WTC11 (cell line): ENCODE results near the gene SH3PXD2A.

Experiments
- ETV6 ChIP-seq: sonication (generic); formaldehyde crosslinking; IDR thresholded peaks from 2 replicates; pipeline ENCODE4 v1.8.1; 2022; ENCODE audit warnings: mild to moderate bottlenecking, missing genetic modification reagents
- TCF7 ChIP-seq: sonication (generic); formaldehyde crosslinking; IDR thresholded peaks from 2 replicates; pipeline ENCODE4 v1.8.0; 2022; ENCODE audit warnings: mild to moderate bottlenecking, low read depth, missing genetic modification reagents, moderate library complexity
- TF ChIP-seq, protein P1 (sequence below): fragments of 200-600 bp; IDR thresholded peaks from 2 replicates; pipeline ENCODE4 v1.8.0; 2022; ENCODE audit warnings: antibody characterized with exemption
- TF ChIP-seq, protein P2 (sequence below): sonication (generic); formaldehyde crosslinking; IDR thresholded peaks from 2 replicates; pipeline ENCODE4 v1.8.0; 2022; ENCODE audit warnings: mild to moderate bottlenecking, missing genetic modification reagents
- TF ChIP-seq, protein P3 (sequence below): sonication (generic); formaldehyde crosslinking; IDR thresholded peaks from 2 replicates; pipeline ENCODE4 v1.8.1; 2023; ENCODE audit warnings: mild to moderate bottlenecking, missing genetic modification reagents, moderate library complexity

DNA sequence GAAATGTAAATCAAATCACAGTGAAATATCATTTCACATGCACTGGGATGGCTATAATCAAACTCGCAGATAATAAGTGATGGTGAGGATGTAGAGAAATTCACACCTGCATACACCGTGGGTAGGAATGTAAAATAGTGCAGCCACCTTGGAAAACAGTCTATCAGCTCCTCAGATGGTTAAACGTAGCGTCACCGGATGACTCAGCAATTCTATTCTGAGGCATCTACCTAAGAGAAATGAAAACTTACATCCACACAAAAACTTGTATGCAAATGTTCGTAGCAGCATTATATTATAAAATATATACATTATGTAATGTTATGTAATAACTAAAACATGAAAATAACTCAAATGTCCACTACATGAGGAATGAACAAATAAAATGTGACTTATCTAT, 38.9 kb downstream of the SH3PXD2A start:
- TF ChIP-seq, protein P1, sequence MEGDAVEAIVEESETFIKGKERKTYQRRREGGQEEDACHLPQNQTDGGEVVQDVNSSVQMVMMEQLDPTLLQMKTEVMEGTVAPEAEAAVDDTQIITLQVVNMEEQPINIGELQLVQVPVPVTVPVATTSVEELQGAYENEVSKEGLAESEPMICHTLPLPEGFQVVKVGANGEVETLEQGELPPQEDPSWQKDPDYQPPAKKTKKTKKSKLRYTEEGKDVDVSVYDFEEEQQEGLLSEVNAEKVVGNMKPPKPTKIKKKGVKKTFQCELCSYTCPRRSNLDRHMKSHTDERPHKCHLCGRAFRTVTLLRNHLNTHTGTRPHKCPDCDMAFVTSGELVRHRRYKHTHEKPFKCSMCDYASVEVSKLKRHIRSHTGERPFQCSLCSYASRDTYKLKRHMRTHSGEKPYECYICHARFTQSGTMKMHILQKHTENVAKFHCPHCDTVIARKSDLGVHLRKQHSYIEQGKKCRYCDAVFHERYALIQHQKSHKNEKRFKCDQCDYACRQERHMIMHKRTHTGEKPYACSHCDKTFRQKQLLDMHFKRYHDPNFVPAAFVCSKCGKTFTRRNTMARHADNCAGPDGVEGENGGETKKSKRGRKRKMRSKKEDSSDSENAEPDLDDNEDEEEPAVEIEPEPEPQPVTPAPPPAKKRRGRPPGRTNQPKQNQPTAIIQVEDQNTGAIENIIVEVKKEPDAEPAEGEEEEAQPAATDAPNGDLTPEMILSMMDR: no peak
- TF ChIP-seq ETV6 (no peak), TCF7 (CRISPR knock-in tag) (no peak)
- TF ChIP-seq, protein P2, sequence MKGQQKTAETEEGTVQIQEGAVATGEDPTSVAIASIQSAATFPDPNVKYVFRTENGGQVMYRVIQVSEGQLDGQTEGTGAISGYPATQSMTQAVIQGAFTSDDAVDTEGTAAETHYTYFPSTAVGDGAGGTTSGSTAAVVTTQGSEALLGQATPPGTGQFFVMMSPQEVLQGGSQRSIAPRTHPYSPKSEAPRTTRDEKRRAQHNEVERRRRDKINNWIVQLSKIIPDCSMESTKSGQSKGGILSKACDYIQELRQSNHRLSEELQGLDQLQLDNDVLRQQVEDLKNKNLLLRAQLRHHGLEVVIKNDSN: no peak
- TF ChIP-seq, protein P3, sequence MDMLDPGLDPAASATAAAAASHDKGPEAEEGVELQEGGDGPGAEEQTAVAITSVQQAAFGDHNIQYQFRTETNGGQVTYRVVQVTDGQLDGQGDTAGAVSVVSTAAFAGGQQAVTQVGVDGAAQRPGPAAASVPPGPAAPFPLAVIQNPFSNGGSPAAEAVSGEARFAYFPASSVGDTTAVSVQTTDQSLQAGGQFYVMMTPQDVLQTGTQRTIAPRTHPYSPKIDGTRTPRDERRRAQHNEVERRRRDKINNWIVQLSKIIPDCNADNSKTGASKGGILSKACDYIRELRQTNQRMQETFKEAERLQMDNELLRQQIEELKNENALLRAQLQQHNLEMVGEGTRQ (CRISPR knock-in tag): no peak
